ENCODE measurements around the gene POU1F1. TPM values are rescaled to one million over a fixed set of nuclear protein-coding genes. Genes with fewer than 3 reads are reported as not detected.
"Not testable (repeated sequence)": the region's sequence is repeated elsewhere in the genome, so short reads cannot be mapped to it uniquely, and the experiment has no call there.

Gene POU1F1
- total and polyA plus RNA-seq, 2 of the 4 experiments (the other 2 are of a cell fraction) = not detected

DNA sequence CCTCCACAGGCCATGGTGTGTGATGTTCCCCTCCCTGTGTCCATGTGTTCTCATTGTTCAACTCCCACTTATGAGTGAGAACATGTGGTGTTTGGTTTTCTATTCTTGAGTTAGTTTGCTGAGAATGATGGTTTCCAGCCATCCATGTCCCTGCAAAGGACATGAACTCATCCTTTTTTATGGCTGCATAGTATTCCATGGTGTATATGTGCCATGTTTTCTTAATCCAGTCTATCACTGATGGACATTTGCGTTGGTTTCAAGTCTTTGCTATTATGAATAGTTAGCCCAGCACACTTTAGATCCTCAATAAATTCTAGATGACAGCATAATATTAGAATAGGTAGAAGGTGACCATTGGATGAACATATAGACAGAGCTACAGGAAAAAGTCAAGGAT lies 28.6 kb upstream of the POU1F1 start:
- H3K79me1 ChIP-seq (ENCODE audit: low read depth in 1 of 2, low read length in 2 of 2); dilution Hi-C loops (cut with HindIII; ENCODE audit: low sequenced_read_pairs, unreplicated experiment); H4K5ac ChIP-seq (ENCODE audit: low read depth, low read length); H2AK5ac ChIP-seq (ENCODE audit: low read depth, low read length); H2BK5ac ChIP-seq (ENCODE audit: low read depth, low read length, poor library complexity, severe bottlenecking); intact Hi-C loops (cut with micrococcal nuclease); H3K4me1 ChIP-seq (ENCODE audit: control insufficient read depth, insufficient read depth, low read length); H3K9me3 ChIP-seq (ENCODE audit: control insufficient read depth, insufficient read depth, low read length); H3K27me3 ChIP-seq (ENCODE audit: control insufficient read depth, insufficient read depth, low read length); H2AK9ac ChIP-seq (replicated peaks; ENCODE audit: low read depth, low read length, poor library complexity); H2AFZ ChIP-seq (replicated peaks; ENCODE audit: low read length, poor library complexity); H3K4me2 ChIP-seq (ENCODE audit: low read depth, low read length); POLR2A ChIA-PET (ENCODE audit: unreplicated experiment); H3K18ac ChIP-seq (ENCODE audit: low read depth, low read length); H2BK120ac ChIP-seq (ENCODE audit: low read depth, low read length); H3K4ac ChIP-seq (ENCODE audit: low read depth, low read length); ATAC-seq (ENCODE audit: low read depth); H2BK20ac ChIP-seq (ENCODE audit: low read depth, low read length); H3K56ac ChIP-seq (ENCODE audit: extremely low read depth, insufficient read depth, low read length); H3K27ac ChIP-seq (ENCODE audit: insufficient read depth, low read length); H4K8ac ChIP-seq (ENCODE audit: low read depth in 2 of 2, low read length in 2 of 2); H3K23ac ChIP-seq (ENCODE audit: low read depth, low read length); H3K14ac ChIP-seq (replicated peaks; ENCODE audit: low read depth, low read length); H3K4me3 ChIP-seq (ENCODE audit: insufficient read depth, low read depth, low read length); H4K20me1 ChIP-seq (ENCODE audit: insufficient read depth, low read length); H4K91ac ChIP-seq (ENCODE audit: insufficient read depth, low read depth, low read length); H3K9me1 ChIP-seq (ENCODE audit: insufficient read depth, low read length); H3K36me3 ChIP-seq (ENCODE audit: control insufficient read depth, insufficient read depth, low read length); DNase-seq; CTCF ChIA-PET; H3K9ac ChIP-seq (ENCODE audit: low read depth, low read length); BruUV-seq (replicated peaks); H2BK15ac ChIP-seq (ENCODE audit: low read depth, low read length): not testable (repeated sequence)
- WGBS, 2 experiments (ENCODE audit: extremely low coverage in 2 of 2, insufficient read length in 1 of 2) = no CpG with 5 or more reads among the region's 1 CpG
- in situ Hi-C loops (cut with MboI; ENCODE audit: low sequenced_read_pairs) = loop anchor here (10.0 kb wide), 1 partner anchor 710 kb away; no protein-coding TSS in a partner anchor

All from IMR-90 (cell line).